Measurements from ENCODE around the gene LEMD2.

DNA sequence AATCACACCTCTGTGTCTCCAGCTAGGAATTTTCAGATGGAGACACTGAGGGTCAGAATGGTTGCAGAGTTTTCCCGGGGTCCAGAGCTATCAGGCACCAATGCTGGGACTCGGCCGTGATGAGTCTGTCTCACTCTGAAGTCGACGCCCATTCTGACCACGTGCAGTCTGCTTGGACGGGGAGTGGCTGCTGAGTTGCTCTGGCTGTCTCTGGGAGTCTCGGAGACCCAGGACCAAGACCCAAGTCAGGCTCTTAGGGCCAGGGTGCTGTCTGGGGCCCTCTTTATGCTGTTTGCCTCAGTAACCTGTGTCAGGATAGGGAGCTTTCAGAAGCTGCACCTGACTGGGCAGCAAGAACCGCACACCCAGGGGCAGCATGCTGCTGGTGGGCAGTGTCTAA is 46.8 kb downstream of the LEMD2 start:
- TF ChIP-seq, protein P1, sequence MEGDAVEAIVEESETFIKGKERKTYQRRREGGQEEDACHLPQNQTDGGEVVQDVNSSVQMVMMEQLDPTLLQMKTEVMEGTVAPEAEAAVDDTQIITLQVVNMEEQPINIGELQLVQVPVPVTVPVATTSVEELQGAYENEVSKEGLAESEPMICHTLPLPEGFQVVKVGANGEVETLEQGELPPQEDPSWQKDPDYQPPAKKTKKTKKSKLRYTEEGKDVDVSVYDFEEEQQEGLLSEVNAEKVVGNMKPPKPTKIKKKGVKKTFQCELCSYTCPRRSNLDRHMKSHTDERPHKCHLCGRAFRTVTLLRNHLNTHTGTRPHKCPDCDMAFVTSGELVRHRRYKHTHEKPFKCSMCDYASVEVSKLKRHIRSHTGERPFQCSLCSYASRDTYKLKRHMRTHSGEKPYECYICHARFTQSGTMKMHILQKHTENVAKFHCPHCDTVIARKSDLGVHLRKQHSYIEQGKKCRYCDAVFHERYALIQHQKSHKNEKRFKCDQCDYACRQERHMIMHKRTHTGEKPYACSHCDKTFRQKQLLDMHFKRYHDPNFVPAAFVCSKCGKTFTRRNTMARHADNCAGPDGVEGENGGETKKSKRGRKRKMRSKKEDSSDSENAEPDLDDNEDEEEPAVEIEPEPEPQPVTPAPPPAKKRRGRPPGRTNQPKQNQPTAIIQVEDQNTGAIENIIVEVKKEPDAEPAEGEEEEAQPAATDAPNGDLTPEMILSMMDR (IDR thresholded peaks at IDR 0.05) = no peak
- TF ChIP-seq EZH2phosphoT487 (IDR thresholded peaks at IDR 0.05; ENCODE audit: borderline replicate concordance, low read depth) (no peak), GATA2 (CRISPR knock-in tag; IDR thresholded peaks at IDR 0.05) (no peak), POLR2AphosphoS5 (IDR thresholded peaks at IDR 0.05; ENCODE audit: low read depth, low read length) (no peak), SMC3 (IDR thresholded peaks at IDR 0.05; ENCODE audit: low read depth, low read length) (no peak), RAD21 (IDR thresholded peaks at IDR 0.05; ENCODE audit: low read length) (no peak), CHD2 (IDR thresholded peaks at IDR 0.05; ENCODE audit: low read length, partially characterized antibody) (no peak), YY1 (IDR thresholded peaks at IDR 0.05; ENCODE audit: low read depth) (no peak), SIN3A (IDR thresholded peaks at IDR 0.05; ENCODE audit: borderline replicate concordance, low read depth, low read length) (no peak)
- TF ChIP-seq, protein P2, sequence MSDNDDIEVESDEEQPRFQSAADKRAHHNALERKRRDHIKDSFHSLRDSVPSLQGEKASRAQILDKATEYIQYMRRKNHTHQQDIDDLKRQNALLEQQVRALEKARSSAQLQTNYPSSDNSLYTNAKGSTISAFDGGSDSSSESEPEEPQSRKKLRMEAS (IDR thresholded peaks at IDR 0.05; ENCODE audit: low read depth) = no peak
